Measurements from ENCODE around the gene MICU1. TPM values are rescaled to one million over a fixed set of nuclear protein-coding genes. Genes with fewer than 3 reads are reported as not detected.

MICU1 gene
- total RNA-seq, 6 donors from 2014 or later = 26.9 to 62.9 (median 47.6) TPM

- H3K27ac ChIP-seq = peak overlapping the region; percentile 86 to 95 (median 92)
- peaks cover 4 to 57% (median 38%) of the 10 kb centered on the region in 4 donors for H3K36me3 ChIP-seq
- peak in 3 of 4 donors; percentile 2 to 15 (median 11) for TF ChIP-seq EP300 (IDR thresholded peaks at IDR 0.05)
- TF ChIP-seq POLR2A (IDR thresholded peaks at IDR 0.05) = no peak
- peak; percentile 22 to 35 for TF ChIP-seq POLR2AphosphoS5 (IDR thresholded peaks at IDR 0.05)
- TF ChIP-seq CTCF (IDR thresholded peaks at IDR 0.05) = peak in 1 of 6 experiments; percentile 19
- peaks cover 63 to 77% (median 73%) of the 10 kb centered on the region in 4 donors for H3K4me1 ChIP-seq
- no peak overlapping the region for H3K4me3 ChIP-seq
- DNase-seq (peak in 1 of 2 donors; percentile 65), ATAC-seq (ENCODE audit: low FRiP score in 2 of 2) (peak in 1 of 2 donors; percentile 18)
- no peaks in the 10 kb centered on the region for H3K27me3 ChIP-seq
- 56 to 59% methylated on average over 18 of the region's 20 CpGs for WGBS, 2 donors
- no peaks in the 10 kb centered on the region for H3K9me3 ChIP-seq
Observed at GRCh38 chr10:72335394-72336258, 290.3 kb downstream of the MICU1 start.

DNA sequence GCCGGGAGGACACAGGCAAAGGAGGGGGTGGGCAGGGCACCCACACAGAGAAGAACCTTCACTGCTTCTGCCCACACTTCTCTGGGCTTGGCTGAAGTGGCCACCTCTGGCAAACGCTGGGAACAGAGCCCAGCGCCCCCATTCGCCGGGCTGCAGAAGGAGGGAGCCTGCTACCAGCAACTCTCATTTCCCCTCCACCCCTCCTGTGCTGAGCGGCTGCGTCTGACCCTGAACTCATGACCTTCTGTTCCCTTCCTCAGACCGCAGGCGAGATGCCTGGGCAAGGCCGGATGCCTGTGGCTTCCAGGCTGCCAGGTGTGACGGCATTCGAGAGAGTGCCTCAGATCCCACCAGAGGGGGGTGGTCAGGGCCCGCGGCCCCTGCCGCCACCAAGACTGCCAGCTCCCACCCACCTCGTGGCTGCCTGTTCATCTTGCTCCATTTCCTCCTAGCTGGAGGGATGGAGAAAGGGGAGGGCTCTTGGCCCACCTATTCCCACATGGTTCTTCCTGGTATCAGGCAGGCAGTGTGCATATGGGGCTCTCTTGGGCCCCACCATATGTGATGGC is 291.0 kb downstream of the MICU1 start:
- DNase-seq (peak; percentile 91 to 92), ATAC-seq (ENCODE audit: low FRiP score in 2 of 2) (peak; percentile 74 to 77)
- TF ChIP-seq POLR2A (IDR thresholded peaks at IDR 0.05) = peak in 2 of 4 donors; percentile 17 to 35
- peak; percentile 95 to 98 for TF ChIP-seq POLR2AphosphoS5 (IDR thresholded peaks at IDR 0.05)
- peak; percentile 57 to 98 (median 86) for TF ChIP-seq EP300 (IDR thresholded peaks at IDR 0.05)
- peak in 3 of 6 experiments; percentile 32 to 40 (median 40) for TF ChIP-seq CTCF (IDR thresholded peaks at IDR 0.05)
- no peak overlapping the region for H3K4me3 ChIP-seq
- peaks cover 69 to 77% (median 72%) of the 10 kb centered on the region in 4 donors for H3K4me1 ChIP-seq
- peaks cover 4 to 51% (median 35%) of the 10 kb centered on the region in 4 donors for H3K36me3 ChIP-seq
- WGBS, 2 donors = 33 to 42% methylated on average over 8 to 13 of the region's 16 CpGs
- no peaks in the 10 kb centered on the region for H3K9me3 ChIP-seq
- peak overlapping the region; percentile 86 to 95 (median 92) for H3K27ac ChIP-seq
- H3K27me3 ChIP-seq = no peaks in the 10 kb centered on the region

DNA sequence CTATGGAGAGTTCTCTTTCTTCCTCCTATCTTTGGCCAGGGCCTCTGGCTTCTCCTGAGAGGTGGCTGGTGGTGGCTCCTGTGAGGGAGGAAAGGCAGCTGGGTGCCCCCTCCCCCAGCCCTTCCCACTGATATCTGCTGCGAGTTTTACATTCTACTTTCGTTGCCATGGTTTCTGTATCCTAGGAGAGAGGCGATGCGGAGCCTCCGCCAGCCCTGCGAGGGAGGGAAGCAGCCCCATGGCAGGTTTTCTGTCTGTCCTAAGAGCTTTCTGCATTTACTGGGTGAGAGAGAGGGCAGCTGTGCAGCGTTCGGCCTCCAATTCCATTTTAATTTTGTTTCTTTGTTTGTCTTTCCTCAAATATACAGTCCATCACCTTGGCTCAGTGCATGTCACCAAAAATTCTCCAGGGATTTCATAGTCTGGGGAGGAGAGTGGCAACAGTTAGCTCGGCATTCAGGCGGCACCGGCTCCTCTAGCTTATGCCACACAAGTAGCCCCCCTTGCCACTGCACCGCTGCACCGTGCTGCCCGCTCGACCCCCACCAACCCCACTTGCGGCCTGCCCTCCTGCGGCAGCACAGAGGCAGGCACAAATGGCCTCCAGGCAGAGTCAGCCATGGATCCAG is 291.6 kb downstream of the MICU1 start:
- Histone ChIP-seq H3K4me3 (no peak overlapping the region), H3K36me3 (peaks cover 4 to 45% (median 29%) of the 10 kb centered on the region in 4 donors), H3K9me3 (no peaks in the 10 kb centered on the region), H3K27me3 (no peaks in the 10 kb centered on the region), H3K4me1 (peaks cover 75 to 81% (median 78%) of the 10 kb centered on the region in 4 donors), H3K27ac (peak overlapping the region; percentile 86 to 95 (median 92))
- ATAC-seq (ENCODE audit: low FRiP score in 2 of 2) = no peak
- TF ChIP-seq CTCF (IDR thresholded peaks at IDR 0.05) (no peak), EP300 (IDR thresholded peaks at IDR 0.05) (no peak), POLR2AphosphoS5 (IDR thresholded peaks at IDR 0.05) (no peak), POLR2A (IDR thresholded peaks at IDR 0.05) (no peak)
- DNase-seq = no peak
- WGBS, 2 donors = 66 to 78% methylated on average over 17 of the region's 17 CpGs

- H3K4me3 ChIP-seq = no peak overlapping the region
- ATAC-seq (ENCODE audit: low FRiP score in 2 of 2) (no peak), DNase-seq (no peak)
- WGBS, 2 donors = 65 to 75% methylated on average over 17 to 19 of the region's 19 CpGs
- peak overlapping the region; percentile 86 to 95 (median 92) for H3K27ac ChIP-seq
- no peaks in the 10 kb centered on the region for H3K9me3 ChIP-seq
- no peaks in the 10 kb centered on the region for H3K27me3 ChIP-seq
- peaks cover 85 to 90% (median 88%) of the 10 kb centered on the region in 4 donors for H3K4me1 ChIP-seq
- peaks cover 4 to 37% (median 24%) of the 10 kb centered on the region in 4 donors for H3K36me3 ChIP-seq
- TF ChIP-seq CTCF (IDR thresholded peaks at IDR 0.05) (no peak), EP300 (IDR thresholded peaks at IDR 0.05) (no peak), POLR2AphosphoS5 (IDR thresholded peaks at IDR 0.05) (peak in 1 of 2 donors; percentile 34), POLR2A (IDR thresholded peaks at IDR 0.05) (no peak)
Observed at GRCh38 chr10:72333112-72334015, 292.5 kb downstream of the MICU1 start.

Data from upper lobe of left lung (tissue), 6 donors.